IPS-20b (cell line): Measurements from ENCODE around the gene TEX14.
"Not testable (repeated sequence)": the region's sequence is repeated elsewhere in the genome, so short reads cannot be mapped to it uniquely, and the experiment has no call there.

ENCODE experiments used
- H3K27ac ChIP-seq: one replicate; pipeline ENCODE4 v1.5.1; 2013; ENCODE audit warnings: low read length
- H3K27me3 ChIP-seq: 2 replicates; pipeline ENCODE4 v1.6.1; 2013; ENCODE audit warnings: mild to moderate bottlenecking, low read length, inconsistent platforms; ENCODE audit not compliant: insufficient read depth
- H3K36me3 ChIP-seq: 2 replicates; pipeline ENCODE4 v1.6.1; 2013; ENCODE audit warnings: low read depth, mild to moderate bottlenecking, inconsistent platforms, low read length, moderate library complexity; ENCODE audit not compliant: insufficient read depth
- H3K4me1 ChIP-seq: 2 replicates; pipeline ENCODE4 v1.6.1; 2013; ENCODE audit warnings: mild to moderate bottlenecking, control low read depth, inconsistent platforms, low read length, moderate library complexity; ENCODE audit not compliant: insufficient read depth
- H3K4me3 ChIP-seq: 2 replicates; pipeline ENCODE4 v1.5.1; 2013; ENCODE audit warnings: mild to moderate bottlenecking, low read length, inconsistent platforms
- H3K9ac ChIP-seq: 2 replicates; pipeline ENCODE4 v1.6.1; 2013; ENCODE audit warnings: low read depth, mild to moderate bottlenecking, inconsistent platforms, low read length, moderate library complexity
- H3K9me3 ChIP-seq: 2 replicates; pipeline ENCODE4 v1.6.1; 2013; ENCODE audit warnings: mild to moderate bottlenecking, low read depth, low read length, inconsistent platforms; ENCODE audit not compliant: insufficient read depth

Gene TEX14

DNA sequence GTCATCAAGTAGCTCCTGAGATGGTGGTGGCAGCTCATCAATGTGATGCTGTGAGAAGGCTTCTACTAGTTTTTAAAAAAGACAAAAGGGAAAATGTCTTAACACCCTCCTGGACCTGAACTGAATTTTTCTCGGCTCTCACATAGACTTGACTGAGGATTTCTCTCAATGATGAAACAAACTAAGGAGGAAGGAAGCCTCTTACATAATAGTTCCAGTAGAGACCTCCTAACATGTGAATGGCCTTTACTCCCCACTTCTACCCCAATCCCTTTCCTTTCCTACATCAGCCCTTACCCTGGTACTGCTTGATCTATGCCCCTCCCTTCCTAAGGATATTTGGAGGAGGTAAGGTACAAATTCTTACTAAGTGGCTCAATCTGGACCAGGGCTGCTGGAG lies 122.6 kb downstream of the TEX14 start:
- Histone ChIP-seq H3K27ac (no peak overlapping the region), H3K27me3 (no peaks in the 10 kb centered on the region), H3K9ac (no peak overlapping the region), H3K36me3 (no peaks in the 10 kb centered on the region), H3K4me3 (no peak overlapping the region), H3K9me3 (no peaks in the 10 kb centered on the region), H3K4me1 (peaks cover 22% of the 10 kb centered on the region)

DNA sequence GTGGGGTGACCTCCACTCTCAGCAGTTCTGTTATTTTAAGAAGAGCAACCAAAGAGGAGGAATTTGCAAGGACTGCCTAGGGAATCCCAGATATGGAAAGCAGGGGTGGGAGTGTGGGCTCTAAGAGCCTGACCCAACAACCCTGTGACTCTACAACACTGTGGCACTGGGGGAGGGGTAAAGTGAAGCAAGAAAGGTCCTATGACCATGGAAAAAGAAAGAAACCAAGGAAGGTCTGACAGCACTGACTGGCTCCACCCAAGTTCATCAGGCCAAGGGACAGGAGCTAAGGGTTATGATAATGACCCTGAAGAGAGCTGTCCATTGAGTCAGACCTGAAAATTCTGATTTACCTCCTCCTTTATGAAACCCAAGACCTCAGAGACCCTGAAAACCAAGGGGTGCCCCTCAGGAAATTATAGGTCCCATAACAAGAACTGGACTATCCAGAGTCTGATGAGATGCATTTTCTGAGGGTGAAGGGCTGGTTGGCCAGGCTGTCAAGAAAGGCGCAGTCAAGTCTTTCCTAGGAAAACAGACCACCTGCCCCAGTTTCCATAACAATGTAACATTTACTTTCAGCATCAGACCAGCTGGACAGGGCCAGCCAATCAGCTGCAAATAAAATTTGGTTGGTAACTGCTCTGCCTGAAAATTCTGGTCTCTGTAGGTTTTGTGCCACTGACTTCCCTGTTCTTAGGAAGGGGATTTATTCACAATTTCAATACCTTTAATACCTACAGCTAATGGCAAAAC lies 123.6 kb downstream of the TEX14 start:
- Histone ChIP-seq H3K27ac (no peak overlapping the region), H3K9me3 (no peaks in the 10 kb centered on the region), H3K4me1 (peaks cover 22% of the 10 kb centered on the region), H3K4me3 (no peak overlapping the region), H3K27me3 (no peaks in the 10 kb centered on the region), H3K9ac (no peak overlapping the region), H3K36me3 (no peaks in the 10 kb centered on the region)

DNA sequence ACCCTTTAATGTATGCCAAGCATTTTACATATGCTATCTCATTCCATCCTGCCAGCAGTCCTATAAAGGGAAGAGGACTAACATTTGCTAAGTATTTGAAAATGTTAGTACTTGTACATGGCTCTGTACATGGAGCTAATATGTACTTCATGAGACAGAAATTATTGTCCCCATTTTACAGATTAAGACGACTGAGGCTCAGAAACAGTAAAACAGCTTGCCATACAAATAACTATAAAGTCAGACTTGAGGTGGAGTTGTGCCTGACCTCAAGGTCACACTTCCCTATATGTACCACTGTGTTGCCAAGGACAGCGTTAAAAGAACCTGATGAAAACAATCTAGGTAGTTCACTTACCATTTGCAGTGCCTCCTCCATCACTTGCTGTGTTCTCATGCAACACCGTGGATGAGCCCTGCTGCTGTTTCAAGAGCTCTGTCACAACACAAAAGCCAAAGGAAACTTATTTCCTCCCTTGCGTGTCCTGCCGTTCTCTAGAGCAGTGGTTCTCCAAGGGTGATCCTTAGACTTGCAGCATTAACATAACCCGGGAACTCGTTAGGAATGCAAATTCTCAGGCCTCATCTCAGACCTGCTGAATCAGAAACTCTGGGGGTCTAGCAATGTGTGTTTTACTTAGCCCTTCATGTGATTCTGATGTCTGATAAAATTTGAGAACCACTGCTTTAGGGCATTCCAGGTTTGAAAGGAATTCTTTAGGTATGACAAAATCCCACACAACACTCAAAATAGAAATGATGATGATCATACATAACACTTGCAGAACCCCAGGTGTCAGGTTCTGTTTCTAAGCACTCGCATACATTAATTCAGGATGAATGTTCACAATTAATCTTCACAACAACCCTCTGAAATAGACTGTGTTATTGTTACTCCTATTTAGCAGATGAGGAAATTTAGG lies 126.2 kb downstream of the TEX14 start:
- H3K27ac ChIP-seq, result peak overlapping the region; percentile 34
- peak overlapping the region; percentile 30; the same call in 1 of the 2 replicates for H3K9ac ChIP-seq

DNA sequence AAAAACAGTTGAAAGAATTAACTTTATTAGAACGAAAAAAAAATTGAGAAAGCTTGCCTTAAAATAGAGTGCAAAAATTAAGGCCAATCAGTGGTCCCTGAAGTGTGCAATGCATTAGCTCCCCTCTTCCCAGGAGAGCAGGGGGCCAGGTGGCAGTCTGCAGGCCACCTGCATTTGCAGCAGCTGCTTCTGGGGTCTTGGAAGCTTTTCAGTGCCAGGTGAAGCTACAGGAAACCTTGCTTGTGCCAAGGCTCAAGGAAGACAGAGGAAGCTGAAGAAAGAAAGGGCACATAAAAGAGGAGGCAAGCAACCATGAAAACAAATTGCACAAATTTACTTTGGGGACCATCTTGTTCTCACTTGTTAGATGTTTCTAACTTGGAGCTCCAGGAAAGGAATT lies 126.9 kb downstream of the TEX14 start:
- no peaks in the 10 kb centered on the region for H3K9me3 ChIP-seq
- no peaks in the 10 kb centered on the region for H3K36me3 ChIP-seq
- H3K27ac ChIP-seq, result peak overlapping the region; percentile 34
- no peaks in the 10 kb centered on the region for H3K27me3 ChIP-seq
- peak overlapping the region; percentile 30; the same call in 1 of the 2 replicates for H3K9ac ChIP-seq
- H3K4me1 ChIP-seq, result peaks cover 22% of the 10 kb centered on the region
- H3K4me3 ChIP-seq, result peak overlapping the region; percentile 10; the same call in 1 of the 2 replicates

More for the DNA sequence above, 126.2 kb downstream of the TEX14 start:
- Histone ChIP-seq H3K27me3 (no peaks in the 10 kb centered on the region), H3K4me3 (peak overlapping the region; percentile 25; the same call in 1 of the 2 replicates), H3K4me1 (peaks cover 22% of the 10 kb centered on the region), H3K9me3 (no peaks in the 10 kb centered on the region), H3K36me3 (no peaks in the 10 kb centered on the region)

DNA sequence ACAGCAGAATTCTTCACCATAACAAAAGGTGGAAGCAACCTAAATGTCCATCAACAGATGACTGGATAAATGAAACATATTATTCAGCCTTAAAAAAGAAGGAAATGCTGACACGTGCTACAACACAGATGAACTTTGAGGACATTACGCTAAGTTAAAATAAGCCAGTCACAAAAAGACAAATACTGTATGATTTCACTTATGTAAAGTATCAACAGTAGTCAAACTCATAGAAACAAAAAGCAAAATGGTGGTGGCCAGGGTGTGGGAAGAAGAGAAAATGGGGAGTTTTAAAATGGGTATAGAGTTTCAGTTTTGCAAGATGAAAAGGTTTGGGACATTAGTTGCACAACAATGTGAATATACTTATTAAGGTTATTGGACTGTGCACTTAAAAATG lies 127.6 kb downstream of the TEX14 start:
- Histone ChIP-seq H3K27me3 (no peaks in the 10 kb centered on the region), H3K4me3 (no peak overlapping the region), H3K9me3 (no peaks in the 10 kb centered on the region), H3K4me1 (peaks cover 22% of the 10 kb centered on the region), H3K36me3 (no peaks in the 10 kb centered on the region), H3K9ac (no peak overlapping the region), H3K27ac (no peak overlapping the region)

DNA sequence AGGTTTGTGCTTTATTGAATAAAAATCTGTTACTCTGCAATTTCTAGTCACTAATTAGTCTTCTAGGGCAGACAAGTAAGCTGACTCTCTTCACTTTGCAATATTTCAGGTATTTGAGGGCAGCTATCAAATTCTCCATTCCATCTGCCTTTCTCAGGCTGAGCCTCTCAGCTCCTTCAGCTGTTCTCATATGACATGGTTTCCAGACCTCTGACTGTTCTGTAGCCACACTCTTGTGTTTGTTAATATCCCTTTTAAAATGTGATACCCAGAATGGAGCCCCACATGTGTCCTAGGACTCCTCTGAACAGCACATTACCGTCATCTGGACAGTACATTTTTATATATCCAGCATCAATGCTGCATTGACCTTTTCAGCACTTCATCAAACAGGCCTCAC lies 131.3 kb downstream of the TEX14 start:
- H3K36me3 ChIP-seq, result no peaks in the 10 kb centered on the region
- H3K27me3 ChIP-seq, result no peaks in the 10 kb centered on the region
- no peaks in the 10 kb centered on the region for H3K9me3 ChIP-seq
- no peak overlapping the region for H3K4me3 ChIP-seq
- no peak overlapping the region for H3K9ac ChIP-seq
- H3K4me1 ChIP-seq, result peaks cover 12% of the 10 kb centered on the region
- H3K27ac ChIP-seq, result no peak overlapping the region

DNA sequence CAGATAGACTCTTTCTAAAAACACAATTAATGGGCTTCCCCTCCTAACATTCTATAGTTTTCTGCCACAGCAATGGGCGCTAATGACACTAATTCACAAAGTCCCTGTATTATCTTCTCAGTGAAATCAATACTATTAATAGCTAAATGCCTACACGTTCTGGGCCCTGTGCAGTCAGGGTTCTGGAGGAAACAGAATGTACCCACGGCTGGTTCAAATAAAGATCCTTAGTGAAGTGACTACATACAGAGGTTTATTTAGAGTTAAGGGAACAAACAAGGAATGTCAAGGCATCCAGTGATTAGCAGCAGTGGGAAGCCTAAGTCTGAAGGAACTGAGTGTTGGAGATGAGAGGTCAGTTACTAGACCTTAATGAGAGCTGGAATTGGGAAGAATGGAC lies 133.9 kb downstream of the TEX14 start:
- H3K4me3 ChIP-seq, result no peak overlapping the region
- no peaks in the 10 kb centered on the region for H3K36me3 ChIP-seq
- H3K27me3 ChIP-seq, result no peaks in the 10 kb centered on the region
- H3K27ac ChIP-seq, result no peak overlapping the region
- no peaks in the 10 kb centered on the region for H3K4me1 ChIP-seq
- H3K9ac ChIP-seq, result no peak overlapping the region
- H3K9me3 ChIP-seq, result no peaks in the 10 kb centered on the region

DNA sequence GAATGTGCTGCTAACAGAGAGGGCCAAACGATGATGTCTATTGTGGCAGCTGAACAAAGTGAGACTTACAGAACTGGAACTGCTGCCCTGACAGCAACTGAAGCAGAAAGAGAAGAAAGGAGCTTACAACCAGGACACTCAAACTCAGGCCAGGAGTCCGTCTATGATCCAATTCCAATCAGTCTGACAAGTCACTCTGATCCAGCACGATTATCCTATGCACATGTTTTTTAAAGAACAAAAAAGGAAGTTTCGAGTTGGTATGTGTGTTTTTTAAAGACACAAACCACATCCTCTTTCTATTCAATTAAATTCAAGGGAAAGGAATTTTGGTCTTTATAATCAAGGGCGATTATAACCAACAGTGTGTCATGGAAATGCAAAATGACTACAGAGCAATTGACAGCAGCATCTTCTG lies 135.0 kb downstream of the TEX14 start:
- H3K36me3 ChIP-seq, result no peaks in the 10 kb centered on the region
- no peaks in the 10 kb centered on the region for H3K27me3 ChIP-seq
- no peaks in the 10 kb centered on the region for H3K4me1 ChIP-seq
- H3K4me3 ChIP-seq, result no peak overlapping the region
- no peak overlapping the region for H3K9ac ChIP-seq
- H3K9me3 ChIP-seq, result no peaks in the 10 kb centered on the region
- H3K27ac ChIP-seq, result no peak overlapping the region

DNA sequence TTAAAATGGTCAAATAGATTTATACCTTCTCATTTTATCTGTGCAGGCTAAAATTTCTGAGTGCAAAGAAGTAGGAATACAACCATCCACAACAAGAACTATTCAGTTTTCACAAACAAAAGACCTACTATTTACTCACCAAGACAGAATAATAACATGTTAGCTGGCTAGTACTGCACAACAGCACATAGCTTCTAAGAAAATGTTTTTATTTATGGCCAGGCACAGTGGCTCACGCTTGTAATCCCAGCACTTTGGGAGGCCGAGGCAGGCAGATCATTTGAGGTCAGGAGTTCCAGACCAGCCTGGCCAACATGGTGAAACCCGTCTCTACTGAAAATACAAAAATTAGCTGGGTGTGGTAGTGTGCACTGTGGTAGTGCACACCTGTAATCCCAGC lies 136.7 kb downstream of the TEX14 start:
- H3K27ac ChIP-seq, H3K9me3 ChIP-seq, H3K36me3 ChIP-seq, H3K9ac ChIP-seq, H3K4me3 ChIP-seq, H3K4me1 ChIP-seq, H3K27me3 ChIP-seq: not testable (repeated sequence)

DNA sequence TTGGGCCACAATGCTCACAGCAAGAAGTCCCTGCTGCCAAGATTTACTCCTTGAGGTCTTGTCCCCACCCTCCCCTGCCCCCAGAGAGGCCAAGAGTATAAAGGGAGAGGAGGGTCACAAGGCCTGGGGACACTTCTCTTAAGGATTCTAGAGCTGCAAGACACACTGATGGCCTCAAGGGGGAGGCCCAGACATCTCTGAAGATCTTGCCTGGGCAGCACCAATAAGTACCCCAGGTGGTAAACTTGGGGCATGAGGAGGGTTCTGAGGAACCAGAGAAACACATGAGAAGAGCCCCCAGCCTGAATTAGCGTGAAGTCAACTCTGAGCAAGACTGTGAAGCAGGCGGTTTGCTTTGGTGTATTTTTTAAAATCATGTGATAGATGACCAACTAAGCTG lies 150.6 kb downstream of the TEX14 start:
- H3K9me3 ChIP-seq, result no peaks in the 10 kb centered on the region
- H3K4me1 ChIP-seq, result no peaks in the 10 kb centered on the region
- H3K27me3 ChIP-seq, result no peaks in the 10 kb centered on the region
- no peaks in the 10 kb centered on the region for H3K36me3 ChIP-seq
- no peak overlapping the region for H3K4me3 ChIP-seq
- H3K9ac ChIP-seq, result no peak overlapping the region
- H3K27ac ChIP-seq, result no peak overlapping the region

DNA sequence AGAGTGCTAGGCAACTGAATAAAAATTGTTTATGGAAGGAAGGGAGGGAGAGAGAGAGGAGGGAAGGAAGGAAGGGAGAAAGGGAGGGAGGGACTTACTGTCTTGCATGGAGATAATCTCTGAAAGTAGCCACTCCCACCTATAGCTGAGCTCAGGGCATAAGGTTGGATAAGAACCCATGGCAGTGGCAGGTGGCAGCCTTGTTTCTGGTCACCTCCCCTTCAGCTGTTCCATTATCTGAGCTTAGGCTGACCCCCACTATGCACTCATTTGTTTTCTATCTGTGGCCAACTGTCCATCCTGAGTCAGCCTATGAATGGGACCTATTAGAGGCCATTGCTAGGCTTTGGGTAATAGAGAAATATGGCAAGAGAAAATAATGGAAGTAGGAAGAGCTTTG lies 152.1 kb downstream of the TEX14 start:
- Histone ChIP-seq H3K4me1 (no peaks in the 10 kb centered on the region), H3K27ac (no peak overlapping the region), H3K36me3 (no peaks in the 10 kb centered on the region), H3K9ac (no peak overlapping the region), H3K4me3 (no peak overlapping the region), H3K27me3 (0 out of 2 replicates have a peak, but pooled peaks cover 6% of the 10 kb centered on the region), H3K9me3 (no peaks in the 10 kb centered on the region)
